Brain pericyte (primary cell): Measurements from ENCODE around the gene ETV6.

Source experiments
- DNase-seq: peaks from one replicate; pipeline ENCODE4 v3.0.0-alpha.2; 2012; ENCODE audit warnings: low read depth, low spot score

Gene ETV6

DNA sequence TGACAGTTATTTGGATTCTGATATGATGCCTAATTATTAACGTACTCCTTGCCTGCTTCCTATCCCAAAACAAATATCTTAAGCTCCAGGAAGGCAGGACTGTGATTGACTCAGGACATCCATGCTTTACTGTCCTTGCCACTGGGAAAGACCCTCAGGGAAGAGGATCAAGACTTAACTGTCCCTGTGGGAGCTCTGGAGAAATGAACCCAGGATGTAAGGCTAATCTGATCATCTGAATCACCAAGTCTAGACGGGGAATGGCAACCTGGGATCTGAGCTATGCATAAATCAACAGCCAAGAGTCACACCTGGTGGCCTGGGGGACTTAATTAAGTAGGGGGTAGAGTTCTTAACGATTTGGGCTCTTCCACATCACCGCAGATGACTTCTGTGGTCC lies 268.0 kb downstream of the ETV6 start:
- DNase-seq: no peak

DNA sequence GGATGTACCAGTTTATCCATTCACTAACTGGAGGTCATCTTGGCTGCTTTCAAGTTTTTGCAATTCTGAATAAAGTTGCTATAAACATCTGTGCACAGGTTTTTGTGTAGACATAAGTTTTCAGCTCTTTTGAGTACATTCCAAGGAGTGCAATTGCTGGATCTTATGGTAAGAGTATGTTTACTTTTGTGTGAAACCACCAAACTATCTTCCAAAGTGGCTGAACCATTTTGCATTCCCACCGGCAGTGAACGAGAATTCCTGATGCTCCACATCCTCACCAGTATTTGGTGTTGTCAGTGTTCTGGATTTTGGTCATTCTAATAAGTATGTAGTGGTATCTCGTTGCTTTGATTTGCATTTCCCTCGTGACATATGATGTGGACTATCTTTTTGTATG lies 270.8 kb downstream of the ETV6 start:
- DNase-seq: no peak

DNA sequence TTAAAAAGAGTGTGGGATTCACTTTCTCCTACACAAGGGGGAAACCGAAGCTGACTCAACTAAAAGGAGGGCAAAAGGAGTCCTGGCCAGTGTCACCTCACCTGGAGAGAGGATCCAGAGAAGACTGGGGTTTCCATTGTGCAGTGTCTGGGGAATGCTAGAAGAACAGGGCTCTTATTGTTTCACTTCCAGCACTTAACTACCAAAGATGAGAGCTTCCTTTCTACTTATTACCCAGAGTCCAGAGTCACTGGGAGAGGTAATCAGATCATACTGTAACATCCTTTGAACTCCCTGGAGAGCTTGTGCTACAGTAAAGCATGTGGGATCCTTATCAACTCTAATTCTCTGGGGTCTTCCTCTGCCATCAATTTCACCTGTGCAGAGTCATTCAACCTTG lies 272.9 kb downstream of the ETV6 start:
- no peak for DNase-seq

DNA sequence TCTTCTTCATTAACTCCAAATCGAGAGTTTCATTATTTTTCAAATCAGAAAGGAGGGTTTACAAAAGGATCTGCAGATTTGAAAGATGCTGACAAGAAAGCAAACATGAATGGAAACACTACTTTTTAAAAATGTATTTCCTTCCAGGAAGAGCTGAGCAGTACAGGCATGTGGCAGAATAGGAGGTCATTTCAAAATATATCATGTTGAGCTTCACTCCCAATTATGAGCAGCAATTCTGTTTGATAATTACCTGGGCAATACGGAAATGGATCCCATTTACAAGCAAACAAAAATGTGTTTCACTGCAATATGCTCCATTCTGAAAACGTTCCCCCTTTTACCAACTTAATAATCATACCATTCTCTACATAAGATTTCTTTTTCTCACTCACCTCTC lies 273.6 kb downstream of the ETV6 start:
- no peak for DNase-seq

DNA sequence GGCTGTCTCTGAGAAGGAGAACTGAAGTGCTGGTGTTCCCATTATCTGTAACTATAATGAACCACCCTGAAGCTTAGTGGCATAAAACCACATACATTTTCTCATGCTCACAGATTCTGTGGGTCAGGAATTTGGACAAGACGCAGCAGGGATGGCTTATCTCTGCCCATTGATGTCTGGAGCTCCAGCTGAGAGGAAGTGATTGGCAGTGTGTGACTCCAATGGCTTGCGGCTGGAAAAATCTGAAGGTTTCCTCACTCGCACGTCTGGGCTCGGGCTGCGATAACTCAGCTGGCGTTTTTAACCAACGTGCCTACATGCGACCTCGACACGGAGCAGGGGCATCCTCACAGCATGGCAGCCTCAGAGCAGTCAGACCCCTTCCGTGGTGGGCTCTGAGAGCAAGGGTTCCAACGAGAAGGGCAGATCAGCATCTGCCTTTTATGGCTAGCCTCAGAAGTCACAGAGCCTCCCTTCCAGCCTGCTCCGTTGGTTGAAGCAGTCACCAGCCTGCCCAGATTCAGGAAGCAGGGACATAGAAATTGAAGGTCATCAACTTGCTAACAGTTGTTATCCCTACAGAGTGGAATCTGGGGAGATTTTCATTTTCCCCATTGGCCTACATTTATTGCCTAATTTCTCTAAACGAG lies 277.9 kb downstream of the ETV6 start:
- peak; percentile 8 for DNase-seq

DNA sequence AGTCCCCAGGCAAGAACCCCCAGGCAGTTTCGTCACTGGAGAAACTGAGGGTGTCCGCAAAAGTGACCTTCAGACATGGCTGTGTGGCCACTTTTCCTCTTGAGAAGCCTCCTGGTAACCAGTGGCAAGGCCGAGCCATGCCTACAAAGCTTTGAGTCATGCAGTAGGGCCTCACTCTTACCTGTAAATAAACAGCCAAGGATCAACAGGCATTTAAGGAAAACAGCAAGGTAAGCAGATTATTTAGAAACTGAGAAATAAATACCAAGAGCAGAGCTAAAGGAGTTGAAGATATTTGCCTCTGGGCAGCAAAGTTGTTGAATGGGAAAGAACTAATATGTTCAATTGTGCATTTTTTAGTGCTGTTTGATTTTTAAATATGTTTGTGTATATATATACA lies 280.2 kb downstream of the ETV6 start:
- no peak for DNase-seq

DNA sequence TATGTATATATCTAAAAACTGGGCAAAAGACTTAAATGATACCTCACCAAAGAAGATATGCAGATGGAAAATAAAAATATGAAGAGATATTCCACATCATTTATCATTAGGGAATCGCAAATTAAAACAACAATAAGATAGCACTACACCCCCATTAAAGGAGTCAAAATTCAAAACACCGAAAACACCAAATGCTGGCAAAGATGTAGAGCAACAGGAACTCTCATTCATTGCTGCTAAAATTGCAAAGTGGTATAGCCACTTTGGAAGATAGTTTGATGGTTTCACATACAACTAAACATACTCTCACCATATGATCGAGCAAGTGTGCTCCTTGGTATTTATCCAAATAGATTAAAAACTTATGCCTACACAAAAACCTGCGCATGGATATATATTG lies 289.7 kb downstream of the ETV6 start:
- no peak for DNase-seq

DNA sequence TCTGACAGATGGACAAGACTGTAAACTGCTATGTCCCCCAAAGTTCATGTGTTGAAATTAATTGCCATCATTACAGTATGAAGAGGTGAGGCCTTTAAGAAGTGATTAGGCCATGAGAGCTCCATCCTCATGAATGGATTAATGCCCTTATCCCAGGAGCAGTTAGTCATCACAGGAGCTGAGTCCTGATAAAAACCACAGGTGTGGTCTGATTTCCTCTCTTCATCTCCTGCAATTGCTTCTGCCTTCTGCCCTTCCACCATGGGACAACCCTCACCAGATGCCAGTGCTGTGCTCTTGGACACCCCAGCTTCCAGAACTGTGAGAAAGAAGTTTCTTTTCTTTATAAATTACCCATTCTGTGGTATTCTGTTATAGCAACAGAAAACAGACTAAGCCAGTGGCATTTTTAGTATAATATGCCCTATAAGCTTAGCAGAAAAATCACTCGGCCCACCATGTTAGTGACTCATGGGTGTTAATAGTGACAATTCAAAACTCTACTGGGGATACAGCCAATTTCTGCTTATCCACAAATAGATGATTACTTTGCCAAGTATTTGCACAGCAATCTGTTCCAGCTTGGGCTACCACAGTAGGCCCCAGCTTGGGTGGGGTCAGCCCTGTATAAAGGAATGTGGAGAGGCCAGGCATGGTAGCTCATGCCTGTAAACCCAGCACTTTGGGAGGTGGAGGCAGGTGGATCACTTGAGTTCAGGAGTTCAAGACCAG lies 292.3 kb downstream of the ETV6 start:
- no peak for DNase-seq

DNA sequence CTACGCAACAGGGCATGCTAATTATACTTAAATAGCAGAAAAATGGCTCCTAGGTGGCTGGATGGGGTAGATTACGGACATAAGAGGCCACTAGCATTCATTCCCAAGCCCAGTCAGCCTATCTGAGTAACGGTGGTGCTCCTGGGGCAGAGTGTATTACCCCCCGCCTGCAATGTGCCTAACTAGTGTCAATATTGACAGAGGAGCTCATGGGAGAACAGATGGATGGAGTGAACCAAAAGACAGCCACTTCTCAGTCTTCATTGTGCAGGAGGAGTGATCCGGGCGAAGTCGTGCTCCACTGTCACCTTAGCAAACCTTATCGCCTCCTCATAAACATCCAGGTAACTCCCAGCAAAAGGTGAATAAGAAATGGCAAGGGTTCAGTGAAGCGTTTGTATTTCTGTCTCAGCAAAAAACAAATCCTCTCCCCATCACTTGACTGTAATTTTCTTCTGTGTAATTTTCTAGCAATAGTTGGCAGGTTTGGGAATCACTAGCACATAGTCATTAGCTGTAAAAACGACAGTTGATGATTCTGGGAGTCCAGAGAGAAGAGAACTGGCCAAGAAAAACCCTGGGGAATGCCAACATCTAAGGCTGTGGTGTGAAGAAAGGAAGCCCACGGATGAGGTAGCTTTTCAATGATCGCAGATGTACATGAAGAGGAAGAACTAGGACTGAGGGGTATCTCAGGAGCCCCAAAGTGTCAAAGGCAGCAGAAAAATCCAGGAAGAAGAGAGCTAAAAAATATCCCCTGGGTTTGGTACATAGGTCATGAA lies 294.6 kb downstream of the ETV6 start:
- DNase-seq: no peak
